HepG2 (cell line): Measurements from ENCODE around the gene PLSCR5. TPM values are rescaled to one million over a fixed set of nuclear protein-coding genes. Genes with fewer than 3 reads are reported as not detected.

Experiments
- CEBPG ChIP-seq: IDR thresholded peaks from 2 replicates; pipeline ENCODE4 v1.6.1; 2016
- CERS6 ChIP-seq: sonication (generic); formaldehyde crosslinking; IDR thresholded peaks from 2 replicates; pipeline ENCODE4 v1.5.0; 2020; ENCODE audit warnings: missing genetic modification reagents
- KLF13 ChIP-seq: sonication (generic); formaldehyde crosslinking; IDR thresholded peaks from 2 replicates; pipeline ENCODE4 v1.4.0; 2020; ENCODE audit warnings: mild to moderate bottlenecking, missing genetic modification reagents
- MEIS1 ChIP-seq: sonication (generic); formaldehyde crosslinking; IDR thresholded peaks from 2 replicates; pipeline ENCODE4 v1.9.0; 2021; ENCODE audit warnings: mild to moderate bottlenecking, missing genetic modification reagents, moderate library complexity, borderline replicate concordance
- NR2F1 ChIP-seq, 2 experiments: fragments of 450-650 bp in 1 of 2; formaldehyde crosslinking in 1 of 2; IDR thresholded peaks; 2 replicates each; pipeline versions ENCODE4 v1.5.0 to v1.6.1; 2016 to 2020; ENCODE audit warnings: mild to moderate bottlenecking in 1 of 2, missing compliant biosample characterization in 1 of 2, missing genetic modification reagents in 1 of 2, moderate library complexity in 1 of 2
- SSRP1 ChIP-seq: IDR thresholded peaks from 2 replicates; pipeline ENCODE4 v1.6.1; 2016; ENCODE audit warnings: control low read depth
- THAP7 ChIP-seq: sonication (generic); formaldehyde crosslinking; IDR thresholded peaks from 2 replicates; pipeline ENCODE4 v1.8.1; 2023; ENCODE audit warnings: mild to moderate bottlenecking, missing genetic modification reagents
- U2AF1 ChIP-seq: fragments of 200-400 bp; formaldehyde crosslinking; optimal IDR thresholded peaks from 2 replicates; pipeline ENCODE3; 2017; ENCODE audit warnings: mild to moderate bottlenecking, low read depth, low read length
- XBP1 ChIP-seq: sonication (generic); formaldehyde crosslinking; IDR thresholded peaks from 2 replicates; pipeline ENCODE4 v1.5.0; 2020; ENCODE audit warnings: missing genetic modification reagents
- YEATS4 ChIP-seq: sonication (generic); formaldehyde crosslinking; IDR thresholded peaks from 2 replicates; pipeline ENCODE4 v1.4.0; 2020; ENCODE audit warnings: missing genetic modification reagents, borderline replicate concordance
- ZBTB44 ChIP-seq: sonication (generic); formaldehyde crosslinking; IDR thresholded peaks from 2 replicates; pipeline ENCODE4 v1.4.0; 2020; ENCODE audit warnings: missing genetic modification reagents
- ZKSCAN5 ChIP-seq: sonication (generic); formaldehyde crosslinking; IDR thresholded peaks from 2 replicates; pipeline ENCODE4 v1.5.1; 2020; ENCODE audit warnings: mild to moderate bottlenecking, missing genetic modification reagents
- ZNF282 ChIP-seq: fragments of 450-650 bp; IDR thresholded peaks from 2 replicates; pipeline ENCODE4 v1.6.1; 2018; ENCODE audit not compliant: partially characterized antibody
- ZNF296 ChIP-seq: sonication (generic); formaldehyde crosslinking; conservative IDR thresholded peaks from 2 replicates; pipeline ENCODE4 v1.5.0; 2020; ENCODE audit warnings: mild to moderate bottlenecking, missing genetic modification reagents
- ZNF329 ChIP-seq: sonication (generic); formaldehyde crosslinking; IDR thresholded peaks from 2 replicates; pipeline ENCODE4 v1.9.0; 2021; ENCODE audit warnings: low read depth, mild to moderate bottlenecking, missing genetic modification reagents
- ZNF367 ChIP-seq: sonication (generic); formaldehyde crosslinking; IDR thresholded peaks from 2 replicates; pipeline ENCODE4 v1.4.0; 2020; ENCODE audit warnings: missing genetic modification reagents, borderline replicate concordance
- ZNF607 ChIP-seq: sonication (generic); formaldehyde crosslinking; IDR thresholded peaks from 2 replicates; pipeline ENCODE4 v1.5.1; 2020; ENCODE audit warnings: missing genetic modification reagents, mild to moderate bottlenecking, borderline replicate concordance
- ZNF639 ChIP-seq: conservative IDR thresholded peaks from 2 replicates; pipeline ENCODE4 v1.6.1; 2018; ENCODE audit warnings: missing genetic modification reagents
- ZNF768 ChIP-seq: sonication (generic); formaldehyde crosslinking; IDR thresholded peaks from 2 replicates; pipeline ENCODE4 v1.4.0; 2020; ENCODE audit warnings: missing genetic modification reagents
- polyA plus RNA-seq, 8 experiments: library from polyadenylated mRNA; depleted of rRNA in 3 of 8; stranded (reverse) in 7 of 8; unstranded in 1 of 8; fragments of >200 nt; fragmentation: Illumina TruSeq in 4 of 8; extraction: Trizol in 4 of 8; gene quantifications; 2 replicates each; pipeline versions ENCODE4 v1.2.1 to v1.2.3, GENCODE V29; 2011 to 2016; ENCODE audit warnings: low read depth in 4 of 8, missing spikeins in 1 of 8, mixed read lengths in 1 of 8; ENCODE audit not compliant: insufficient read depth in 1 of 8
- total RNA-seq, 5 experiments: library from RNA; depleted of rRNA; stranded (reverse); fragments of >200 nt; fragmentation: Illumina TruSeq; extraction: Trizol; gene quantifications; 2 replicates each; pipeline ENCODE4 v1.2.3, GENCODE V29; 2016; ENCODE audit warnings: low read depth in 1 of 5
- TF ChIP-seq, protein P1 (sequence below): IDR thresholded peaks from 2 replicates; pipeline ENCODE4 v1.6.1; 2016; ENCODE audit warnings: control low read depth
- TF ChIP-seq, protein P2 (sequence below): IDR thresholded peaks from 2 replicates; pipeline ENCODE4 v1.6.1; 2012; ENCODE audit warnings: low read length, improper control_type of control experiment

Gene PLSCR5
- total and polyA plus RNA-seq, 2 of the 13 experiments (the other 11 are each of a cell fraction or from before 2014, with no cell fraction given), result 0.50 TPM; not detected in 1

DNA sequence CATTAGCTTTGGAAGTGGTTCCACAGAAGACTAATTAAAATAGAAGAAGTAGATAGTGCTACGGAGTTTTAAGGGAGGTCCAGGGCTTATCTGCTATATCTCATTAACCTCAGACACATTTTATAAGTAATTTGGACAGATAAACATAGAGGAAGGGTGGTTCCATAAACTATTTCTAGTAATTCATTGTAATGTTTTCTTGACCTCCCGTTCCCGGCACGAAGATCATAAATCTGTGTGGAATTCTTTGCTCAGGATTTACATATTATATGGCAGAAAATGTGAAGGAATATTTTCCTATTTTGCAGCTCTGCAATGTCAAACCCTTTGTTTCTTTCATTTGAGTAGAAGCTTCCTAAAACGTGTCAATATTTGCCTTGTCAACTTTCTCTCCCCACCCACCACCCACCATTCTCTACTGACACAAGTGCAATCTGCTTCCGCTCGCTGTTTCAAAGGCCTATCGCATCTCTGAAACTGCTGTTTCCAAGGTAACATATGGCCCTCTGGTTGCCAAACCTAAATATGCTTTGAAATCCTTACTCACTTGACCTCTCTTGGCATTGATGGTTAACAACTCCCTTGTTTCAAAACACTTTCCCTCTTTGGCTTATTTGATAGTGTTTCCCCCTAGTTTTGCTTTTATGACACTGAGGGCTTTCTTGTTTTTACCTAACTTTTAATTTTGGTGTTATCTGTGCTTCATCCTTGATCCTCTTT, 21.4 kb upstream of the PLSCR5 start (continued):
- TF ChIP-seq CERS6 (no peak), ZNF296 (CRISPR knock-in tag) (no peak), ZBTB44 (CRISPR knock-in tag) (no peak), XBP1 (no peak), ZKSCAN5 (0 out of 2 replicates have a peak, but pooled peaks have one; percentile 40), ZNF607 (no peak), ZNF329 (CRISPR knock-in tag) (no peak), MEIS1 (CRISPR knock-in tag) (no peak; the same call in 1 of the 2 replicates), SSRP1 (CRISPR knock-in tag) (no peak), CEBPG (CRISPR knock-in tag) (peak; percentile 90), YEATS4 (CRISPR knock-in tag) (no peak), THAP7 (CRISPR knock-in tag) (no peak), KLF13 (no peak), ZNF639 (CRISPR knock-in tag) (no peak; the same call in 1 of the 2 replicates), ZNF768 (CRISPR knock-in tag) (no peak), ZNF367 (no peak), NR2F1 (CRISPR knock-in tag; IDR thresholded peaks at IDR 0.05) (peak; percentile 94 to 97), ZNF282 (no peak), U2AF1 (no peak)
- TF ChIP-seq, protein P1, sequence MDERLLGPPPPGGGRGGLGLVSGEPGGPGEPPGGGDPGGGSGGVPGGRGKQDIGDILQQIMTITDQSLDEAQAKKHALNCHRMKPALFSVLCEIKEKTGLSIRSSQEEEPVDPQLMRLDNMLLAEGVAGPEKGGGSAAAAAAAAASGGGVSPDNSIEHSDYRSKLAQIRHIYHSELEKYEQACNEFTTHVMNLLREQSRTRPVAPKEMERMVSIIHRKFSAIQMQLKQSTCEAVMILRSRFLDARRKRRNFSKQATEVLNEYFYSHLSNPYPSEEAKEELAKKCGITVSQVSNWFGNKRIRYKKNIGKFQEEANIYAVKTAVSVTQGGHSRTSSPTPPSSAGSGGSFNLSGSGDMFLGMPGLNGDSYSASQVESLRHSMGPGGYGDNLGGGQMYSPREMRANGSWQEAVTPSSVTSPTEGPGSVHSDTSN (CRISPR knock-in tag), result peak; percentile 54; the same call in 1 of the 2 replicates
- TF ChIP-seq, protein P2, sequence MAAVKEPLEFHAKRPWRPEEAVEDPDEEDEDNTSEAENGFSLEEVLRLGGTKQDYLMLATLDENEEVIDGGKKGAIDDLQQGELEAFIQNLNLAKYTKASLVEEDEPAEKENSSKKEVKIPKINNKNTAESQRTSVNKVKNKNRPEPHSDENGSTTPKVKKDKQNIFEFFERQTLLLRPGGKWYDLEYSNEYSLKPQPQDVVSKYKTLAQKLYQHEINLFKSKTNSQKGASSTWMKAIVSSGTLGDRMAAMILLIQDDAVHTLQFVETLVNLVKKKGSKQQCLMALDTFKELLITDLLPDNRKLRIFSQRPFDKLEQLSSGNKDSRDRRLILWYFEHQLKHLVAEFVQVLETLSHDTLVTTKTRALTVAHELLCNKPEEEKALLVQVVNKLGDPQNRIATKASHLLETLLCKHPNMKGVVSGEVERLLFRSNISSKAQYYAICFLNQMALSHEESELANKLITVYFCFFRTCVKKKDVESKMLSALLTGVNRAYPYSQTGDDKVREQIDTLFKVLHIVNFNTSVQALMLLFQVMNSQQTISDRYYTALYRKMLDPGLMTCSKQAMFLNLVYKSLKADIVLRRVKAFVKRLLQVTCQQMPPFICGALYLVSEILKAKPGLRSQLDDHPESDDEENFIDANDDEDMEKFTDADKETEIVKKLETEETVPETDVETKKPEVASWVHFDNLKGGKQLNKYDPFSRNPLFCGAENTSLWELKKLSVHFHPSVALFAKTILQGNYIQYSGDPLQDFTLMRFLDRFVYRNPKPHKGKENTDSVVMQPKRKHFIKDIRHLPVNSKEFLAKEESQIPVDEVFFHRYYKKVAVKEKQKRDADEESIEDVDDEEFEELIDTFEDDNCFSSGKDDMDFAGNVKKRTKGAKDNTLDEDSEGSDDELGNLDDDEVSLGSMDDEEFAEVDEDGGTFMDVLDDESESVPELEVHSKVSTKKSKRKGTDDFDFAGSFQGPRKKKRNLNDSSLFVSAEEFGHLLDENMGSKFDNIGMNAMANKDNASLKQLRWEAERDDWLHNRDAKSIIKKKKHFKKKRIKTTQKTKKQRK, result no peak
